Head of caudate nucleus (tissue), 42 donors: Measurements from ENCODE around the gene ABCF3.

Experiments used
- DNase-seq, 42 donors: peaks; one replicate each; pipeline versions ENCODE4 v3.0.0 to v3.0.0-alpha.2; 2020 to 2021; ENCODE audit warnings: mixed read lengths in 7 of 42
- intact Hi-C: fragments of 100-400 bp; cut with DNase I; formaldehyde crosslinking; loops from one replicate; pipeline ENCODE4 v1.15.0; 2022

ABCF3 gene

GRCh38 chr3:184240384-184241140 lies 54.6 kb downstream of the ABCF3 start:
- intact Hi-C loops, result no loop called here
- no peak for DNase-seq

- no peak for DNase-seq
- intact Hi-C loops, result no loop called here
These were observed 55.1 kb downstream of the ABCF3 start for GRCh38 chr3:184241141-184241446.

- DNase-seq, result no peak
- intact Hi-C loops, result no loop called here
These were observed 55.7 kb downstream of the ABCF3 start for GRCh38 chr3:184241447-184242296.

GRCh38 chr3:184242297-184242685 lies 56.3 kb downstream of the ABCF3 start:
- DNase-seq, result no peak
- intact Hi-C loops, result no loop called here
